ENCODE results near the gene PIGZ.

DNA sequence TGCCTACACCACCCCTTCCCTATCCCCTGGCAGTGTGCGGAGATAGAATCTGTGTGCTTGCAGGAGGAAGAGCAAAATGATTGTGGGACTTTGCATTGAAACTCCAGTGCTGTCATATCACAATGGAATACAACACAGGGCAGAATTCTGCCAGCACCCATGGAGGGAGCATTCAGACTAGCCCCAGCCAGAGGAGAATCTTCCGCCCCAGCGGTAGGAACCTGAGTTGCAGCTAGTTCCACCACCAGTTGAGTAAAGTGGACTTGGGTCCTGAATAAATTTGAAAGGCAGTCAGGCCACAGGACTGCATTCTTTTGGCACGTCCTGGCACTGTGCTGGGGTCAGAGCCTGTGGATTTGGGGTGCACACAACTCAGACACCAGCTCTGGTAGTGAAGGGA, 53.8 kb downstream of the PIGZ start:
- no peak for TF ChIP-seq ZNF274 (IDR thresholded peaks at IDR 0.05; ENCODE audit: low read depth, low read length)
- no peak for TF ChIP-seq SUZ12 (IDR thresholded peaks at IDR 0.05; ENCODE audit: extremely low read depth, insufficient read depth, insufficient read length)
- no peak for TF ChIP-seq YY1 (IDR thresholded peaks at IDR 0.05; ENCODE audit: insufficient read depth, insufficient read length)
